ENCODE measurements around the gene KMT2A. TPM values are rescaled to one million over a fixed set of nuclear protein-coding genes. Genes with fewer than 3 reads are reported as not detected.

The KMT2A gene
- total RNA-seq, 1 experiment from 2014 or later: 52.0 TPM

DNA sequence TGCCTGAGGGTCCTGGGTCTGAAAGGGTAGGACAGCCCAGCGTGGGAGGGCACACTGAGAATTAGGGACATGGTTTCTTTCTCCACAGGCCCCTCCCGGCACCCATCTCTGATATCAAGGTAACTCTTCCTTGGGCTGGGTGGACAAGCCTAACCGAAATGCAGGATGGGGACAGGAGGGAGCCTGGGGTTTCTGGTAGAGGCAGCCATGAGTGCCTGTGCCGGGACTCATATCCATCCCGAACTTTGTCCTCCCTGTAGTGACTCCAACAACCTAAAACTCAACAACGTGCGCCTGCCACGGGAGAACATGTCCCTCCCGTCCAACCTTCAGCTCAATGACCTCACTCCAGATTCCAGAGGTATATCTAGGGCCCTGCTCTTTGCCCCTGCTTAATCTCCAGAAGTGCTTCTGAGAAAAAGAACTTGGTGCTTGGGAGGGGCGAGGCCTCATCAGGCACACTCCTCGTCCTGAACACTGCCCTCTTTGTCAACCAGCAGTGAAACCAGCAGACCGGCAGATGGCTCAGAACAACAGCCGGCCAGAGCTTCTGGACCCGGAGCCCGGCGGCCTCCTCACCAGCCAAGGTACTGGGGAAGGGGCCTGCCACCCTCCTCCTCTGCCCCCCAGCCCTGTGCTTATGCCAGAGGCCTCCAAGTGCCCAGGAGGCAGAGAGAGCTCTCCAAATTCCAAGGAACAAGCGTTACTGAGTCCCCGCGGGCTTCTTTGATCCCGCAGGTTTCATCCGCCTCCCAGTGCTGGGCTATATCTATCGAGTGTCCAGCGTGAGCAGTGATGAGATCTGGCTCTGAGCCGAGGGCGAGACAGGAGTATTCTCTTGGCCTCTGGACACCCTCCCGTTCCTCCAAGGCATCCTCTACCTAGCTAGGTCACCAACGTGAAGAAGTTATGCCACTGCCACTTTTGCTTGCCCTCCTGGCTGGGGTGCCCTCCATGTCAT lies 97.8 kb downstream of the KMT2A start:
- CTCF ChIA-PET: interaction anchor here (0.5 to 0.7 kb wide), 3 partner anchors 11 to 567 kb away, joined by 3 to 4 read pairs (median 3); no protein-coding TSS in a partner anchor
- H3K9me3 Mint-ChIP-seq (ENCODE audit: unreplicated experiment): no peaks in the 10 kb centered on the region
- intact Hi-C loops (cut with micrococcal nuclease): no loop called here
- POLR2A ChIA-PET: interaction anchor here (0.9 kb wide), 1 partner anchor 12 kb away, joined by 3 read pairs; no protein-coding TSS in a partner anchor
- TF ChIP-seq, protein P1, sequence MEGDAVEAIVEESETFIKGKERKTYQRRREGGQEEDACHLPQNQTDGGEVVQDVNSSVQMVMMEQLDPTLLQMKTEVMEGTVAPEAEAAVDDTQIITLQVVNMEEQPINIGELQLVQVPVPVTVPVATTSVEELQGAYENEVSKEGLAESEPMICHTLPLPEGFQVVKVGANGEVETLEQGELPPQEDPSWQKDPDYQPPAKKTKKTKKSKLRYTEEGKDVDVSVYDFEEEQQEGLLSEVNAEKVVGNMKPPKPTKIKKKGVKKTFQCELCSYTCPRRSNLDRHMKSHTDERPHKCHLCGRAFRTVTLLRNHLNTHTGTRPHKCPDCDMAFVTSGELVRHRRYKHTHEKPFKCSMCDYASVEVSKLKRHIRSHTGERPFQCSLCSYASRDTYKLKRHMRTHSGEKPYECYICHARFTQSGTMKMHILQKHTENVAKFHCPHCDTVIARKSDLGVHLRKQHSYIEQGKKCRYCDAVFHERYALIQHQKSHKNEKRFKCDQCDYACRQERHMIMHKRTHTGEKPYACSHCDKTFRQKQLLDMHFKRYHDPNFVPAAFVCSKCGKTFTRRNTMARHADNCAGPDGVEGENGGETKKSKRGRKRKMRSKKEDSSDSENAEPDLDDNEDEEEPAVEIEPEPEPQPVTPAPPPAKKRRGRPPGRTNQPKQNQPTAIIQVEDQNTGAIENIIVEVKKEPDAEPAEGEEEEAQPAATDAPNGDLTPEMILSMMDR (IDR thresholded peaks at IDR 0.05; ENCODE audit: unreplicated experiment): no peak
- H3K4me1 Mint-ChIP-seq (ENCODE audit: insufficient read depth, unreplicated experiment): no peaks in the 10 kb centered on the region
- no TSS peak for BruUV-seq (replicated peaks)
- H3K27ac Mint-ChIP-seq (ENCODE audit: low read depth, unreplicated experiment): no peak overlapping the region
- no peaks in the 10 kb centered on the region for H3K27me3 Mint-ChIP-seq (ENCODE audit: insufficient read depth, unreplicated experiment)
- no peaks in the 10 kb centered on the region for H3K36me3 Mint-ChIP-seq (ENCODE audit: insufficient read depth, unreplicated experiment)
- DNase-seq (ENCODE audit: unreplicated experiment): no peak
- no peak overlapping the region for H3K4me3 Mint-ChIP-seq (ENCODE audit: unreplicated experiment)

DNA sequence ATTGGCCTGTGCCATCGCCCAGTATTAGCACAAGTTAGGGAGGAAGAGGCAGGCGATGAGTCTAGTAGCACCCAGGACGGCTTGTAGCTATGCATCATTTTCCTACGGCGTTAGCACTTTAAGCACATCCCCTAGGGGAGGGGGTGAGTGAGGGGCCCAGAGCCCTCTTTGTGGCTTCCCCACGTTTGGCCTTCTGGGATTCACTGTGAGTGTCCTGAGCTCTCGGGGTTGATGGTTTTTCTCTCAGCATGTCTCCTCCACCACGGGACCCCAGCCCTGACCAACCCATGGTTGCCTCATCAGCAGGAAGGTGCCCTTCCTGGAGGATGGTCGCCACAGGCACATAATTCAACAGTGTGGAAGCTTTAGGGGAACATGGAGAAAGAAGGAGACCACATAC lies 99.0 kb downstream of the KMT2A start:
- intact Hi-C loops (cut with micrococcal nuclease): no loop called here
- no TSS peak for BruUV-seq (replicated peaks)
- no peaks in the 10 kb centered on the region for H3K9me3 Mint-ChIP-seq (ENCODE audit: unreplicated experiment)
- no peak for DNase-seq (ENCODE audit: unreplicated experiment)
- H3K27me3 Mint-ChIP-seq (ENCODE audit: insufficient read depth, unreplicated experiment): no peaks in the 10 kb centered on the region
- H3K4me3 Mint-ChIP-seq (ENCODE audit: unreplicated experiment): no peak overlapping the region
- no peaks in the 10 kb centered on the region for H3K4me1 Mint-ChIP-seq (ENCODE audit: insufficient read depth, unreplicated experiment)
- no peaks in the 10 kb centered on the region for H3K36me3 Mint-ChIP-seq (ENCODE audit: insufficient read depth, unreplicated experiment)
- no peak overlapping the region for H3K27ac Mint-ChIP-seq (ENCODE audit: low read depth, unreplicated experiment)
- ChIA-PET CTCF (no interaction called here), POLR2A (interaction anchor here (0.9 kb wide), 1 partner anchor 10 kb away, joined by 3 read pairs; no protein-coding TSS in a partner anchor)
- TF ChIP-seq, protein P1 (IDR thresholded peaks at IDR 0.05; ENCODE audit: unreplicated experiment): no peak

DNA sequence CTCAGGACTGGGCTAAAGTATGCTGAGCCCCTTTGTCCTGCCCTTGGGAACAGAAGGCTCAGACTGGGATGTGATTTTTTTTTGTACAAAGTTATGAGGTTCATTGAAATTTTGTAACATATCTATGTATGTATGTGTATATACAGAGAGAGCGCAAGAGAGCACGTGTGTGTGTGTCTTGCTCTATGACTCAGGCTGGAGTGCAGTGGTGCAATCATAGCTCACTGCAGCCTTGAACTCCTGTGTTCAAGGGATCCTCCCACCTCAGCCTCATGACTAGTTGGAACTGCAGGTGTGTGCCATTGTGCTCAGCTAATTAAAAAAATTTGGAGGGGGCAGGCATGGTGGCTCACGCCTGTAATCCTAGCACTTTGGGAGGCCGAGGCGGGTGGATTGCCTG lies 100.4 kb downstream of the KMT2A start:
- H3K36me3 Mint-ChIP-seq (ENCODE audit: insufficient read depth, unreplicated experiment): no peaks in the 10 kb centered on the region
- no peak overlapping the region for H3K27ac Mint-ChIP-seq (ENCODE audit: low read depth, unreplicated experiment)
- ChIA-PET CTCF (interaction anchor here (0.5 to 1.0 kb wide), 2 partner anchors 167 to 366 kb away, joined by 3 read pairs; no protein-coding TSS in a partner anchor), POLR2A (no interaction called here)
- H3K4me1 Mint-ChIP-seq (ENCODE audit: insufficient read depth, unreplicated experiment): no peaks in the 10 kb centered on the region
- H3K27me3 Mint-ChIP-seq (ENCODE audit: insufficient read depth, unreplicated experiment): no peaks in the 10 kb centered on the region
- BruUV-seq (replicated peaks): no TSS peak
- DNase-seq (ENCODE audit: unreplicated experiment): peak; percentile 66
- no peak overlapping the region for H3K4me3 Mint-ChIP-seq (ENCODE audit: unreplicated experiment)
- intact Hi-C loops (cut with micrococcal nuclease): no loop called here
- TF ChIP-seq, protein P1 (IDR thresholded peaks at IDR 0.05; ENCODE audit: unreplicated experiment): no peak
- H3K9me3 Mint-ChIP-seq (ENCODE audit: unreplicated experiment): no peaks in the 10 kb centered on the region

DNA sequence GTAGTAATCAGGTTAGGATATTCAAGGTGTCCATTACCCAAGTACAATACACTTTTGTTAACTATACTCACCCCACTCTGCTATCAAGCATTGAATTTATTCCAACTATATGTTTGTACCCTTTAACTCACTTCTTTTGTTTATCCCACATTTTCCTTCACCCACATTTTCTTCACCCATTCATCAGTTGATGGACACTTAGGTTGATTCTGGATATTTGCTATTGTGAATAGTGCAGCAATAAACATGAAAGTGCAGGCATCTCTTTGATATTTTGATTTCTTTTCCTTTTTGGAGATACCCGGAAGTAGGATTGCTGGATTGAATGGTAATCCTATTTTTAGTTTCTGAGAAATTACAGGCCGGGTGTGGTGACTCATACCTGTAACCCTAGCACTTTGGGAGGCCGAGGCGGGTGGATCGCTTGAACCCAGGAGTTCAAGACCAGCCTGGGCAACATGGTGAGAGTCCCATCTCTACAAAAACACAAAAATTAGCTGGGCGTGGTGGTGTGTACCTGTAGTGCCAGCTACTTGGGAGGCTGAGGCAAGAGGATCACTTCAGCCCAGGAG lies 101.2 kb downstream of the KMT2A start:
- DNase-seq (ENCODE audit: unreplicated experiment): no peak
- ChIA-PET POLR2A (no interaction called here), CTCF (interaction anchor here (1.0 kb wide), 1 partner anchor 168 kb away, joined by 3 read pairs; no protein-coding TSS in a partner anchor)
- H3K4me1 Mint-ChIP-seq (ENCODE audit: insufficient read depth, unreplicated experiment): no peaks in the 10 kb centered on the region
- H3K4me3 Mint-ChIP-seq (ENCODE audit: unreplicated experiment): no peak overlapping the region
- intact Hi-C loops (cut with micrococcal nuclease): no loop called here
- H3K27ac Mint-ChIP-seq (ENCODE audit: low read depth, unreplicated experiment): no peak overlapping the region
- no peaks in the 10 kb centered on the region for H3K36me3 Mint-ChIP-seq (ENCODE audit: insufficient read depth, unreplicated experiment)
- no peaks in the 10 kb centered on the region for H3K9me3 Mint-ChIP-seq (ENCODE audit: unreplicated experiment)
- TF ChIP-seq, protein P1 (IDR thresholded peaks at IDR 0.05; ENCODE audit: unreplicated experiment): no peak
- no peaks in the 10 kb centered on the region for H3K27me3 Mint-ChIP-seq (ENCODE audit: insufficient read depth, unreplicated experiment)
- BruUV-seq (replicated peaks): no TSS peak

Data from MCF 10A (cell line).